Naive thymus-derived CD4-positive, alpha-beta T cell (primary cell): ENCODE results near the gene PDCD11. TPM values are rescaled to one million over a fixed set of nuclear protein-coding genes. Genes with fewer than 3 reads are reported as not detected.
A peak's percentile ranks its signal among the peaks of the same experiment; 100 is the strongest.

ENCODE experiments used
- ATAC-seq: fragments of 150-1000 bp; cut with Tn5 transposase; 2 replicates; pipeline ENCODE4 v1.10.0; 2021; ENCODE audit warnings: mild to moderate bottlenecking, moderate library complexity
- CTCF ChIA-PET: fragments of 350-600 bp; sonication (Branson Sonifier 250); formaldehyde crosslinking; loops from one replicate; lab custom pipeline; 2021; ENCODE audit warnings: antibody characterized with exemption; lab: Charles Lee
- POLR2A ChIA-PET: fragments of 350-600 bp; sonication (Branson Sonifier 250); formaldehyde crosslinking; loops from one replicate; lab custom pipeline; 2021; ENCODE audit warnings: antibody characterized with exemption, inconsistent platforms; lab: Charles Lee
- DNase-seq, 9 donors: peaks; one replicate each; pipeline versions ENCODE4 v3.0.0 to v3.0.0-alpha.2; 2020 to 2022; ENCODE audit warnings: mixed read lengths in 1 of 9
- H3K27ac ChIP-seq: one replicate; pipeline ENCODE4 v1.7.0; 2013; ENCODE audit warnings: mild to moderate bottlenecking, low read depth, low read length, moderate library complexity
- H3K27me3 ChIP-seq, 2 donors: one replicate each; pipeline ENCODE4 v1.7.0; 2013; ENCODE audit warnings: low read length in 2 of 2, mild to moderate bottlenecking in 2 of 2, moderate library complexity in 2 of 2; ENCODE audit not compliant: control insufficient read depth in 2 of 2, insufficient read depth in 2 of 2
- H3K36me3 ChIP-seq, 3 experiments: 1 replicate in 2 of 3; 2 replicates in 1 of 3; pipeline ENCODE4 v1.7.0; 2013; ENCODE audit warnings: low read length in 3 of 3, mild to moderate bottlenecking in 3 of 3, moderate library complexity in 1 of 3; ENCODE audit not compliant: insufficient read depth in 3 of 3, control insufficient read depth in 2 of 3
- H3K4me1 ChIP-seq, 2 donors: one replicate each; pipeline ENCODE4 v1.7.0; 2013; ENCODE audit warnings: low read length in 2 of 2, mild to moderate bottlenecking in 2 of 2, moderate library complexity in 1 of 2; ENCODE audit not compliant: control insufficient read depth in 2 of 2, insufficient read depth in 2 of 2
- H3K4me3 ChIP-seq: 2 replicates; pipeline ENCODE4 v1.7.0; 2013; ENCODE audit warnings: mild to moderate bottlenecking, low read length
- H3K9me3 ChIP-seq, 3 experiments: 1 replicate in 2 of 3; 2 replicates in 1 of 3; pipeline ENCODE4 v1.7.0; 2013; ENCODE audit warnings: low read length in 3 of 3; ENCODE audit not compliant: control insufficient read depth in 2 of 3
- H3K27ac Mint-ChIP-seq, 9 donors: one replicate each; pipeline ENCODE4 v1.8.0; 2020 to 2022; ENCODE audit warnings: mixed read lengths in 9 of 9, mild to moderate bottlenecking in 8 of 9, moderate library complexity in 5 of 9, inconsistent platforms in 2 of 9
- H3K27me3 Mint-ChIP-seq, 5 donors: one replicate each; pipeline ENCODE4 v1.8.0; 2021 to 2022; ENCODE audit warnings: mixed read lengths in 5 of 5, mild to moderate bottlenecking in 1 of 5
- H3K36me3 Mint-ChIP-seq, 5 donors: one replicate each; pipeline ENCODE4 v1.8.0; 2020 to 2022; ENCODE audit warnings: mixed read lengths in 5 of 5, mild to moderate bottlenecking in 3 of 5, inconsistent platforms in 1 of 5
- H3K4me1 Mint-ChIP-seq, 7 donors: one replicate each; pipeline ENCODE4 v1.8.0; 2020 to 2022; ENCODE audit warnings: mixed read lengths in 7 of 7, mild to moderate bottlenecking in 3 of 7, inconsistent platforms in 1 of 7
- H3K4me3 Mint-ChIP-seq, 10 donors: one replicate each; pipeline ENCODE4 v1.8.0; 2020 to 2022; ENCODE audit warnings: mild to moderate bottlenecking in 10 of 10, mixed read lengths in 10 of 10, moderate library complexity in 6 of 10, inconsistent platforms in 2 of 10
- H3K9me3 Mint-ChIP-seq, 11 donors: one replicate each; pipeline ENCODE4 v1.8.0; 2020 to 2022; ENCODE audit warnings: mixed read lengths in 11 of 11, mild to moderate bottlenecking in 4 of 11, inconsistent platforms in 1 of 11, moderate library complexity in 1 of 11
- intact Hi-C, 2 donors: fragments of 100-400 bp; cut with micrococcal nuclease; formaldehyde crosslinking; loops; one replicate each; pipeline ENCODE4 v1.15.1; 2023
- polyA plus RNA-seq, 2 donors: library from polyadenylated mRNA; unstranded; fragments of 300-500 nt; fragmentation: Illumina TruSeq; gene quantifications; one replicate each; pipeline ENCODE4 v1.2.3, GENCODE V29; 2021
- total RNA-seq, 6 experiments: library from RNA in 5 of 6; stranded (reverse) in 5 of 6; gene quantifications; 1 replicate in 5 of 6; 2 replicates in 1 of 6; pipeline ENCODE4 v1.2.3 and lab custom pipeline; 2021 to 2026

The PDCD11 gene
- total and polyA plus RNA-seq, 7 experiments from 2014 or later: 7.5 to 56.3 (median 31.9) TPM

GRCh38 chr10:103423748-103424147 is 27.3 kb downstream of the PDCD11 start:
- H3K4me1 Mint-ChIP-seq: peaks cover 4 to 19% (median 15%) of the 10 kb centered on the region in 7 donors
- Histone ChIP-seq H3K4me3 (no peak overlapping the region), H3K27me3 (no peaks in the 10 kb centered on the region), H3K27ac (no peak overlapping the region), H3K4me1 (peaks cover 0 to 3% of the 10 kb centered on the region in 2 donors), H3K9me3 (no peaks in the 10 kb centered on the region), H3K36me3 (peaks cover 22 to 83% (median 29%) of the 10 kb centered on the region in 3 experiments)
- peaks cover 9 to 60% (median 47%) of the 10 kb centered on the region in 5 donors for H3K36me3 Mint-ChIP-seq
- H3K9me3 Mint-ChIP-seq: no peaks in the 10 kb centered on the region
- no peak overlapping the region for H3K4me3 Mint-ChIP-seq
- H3K27ac Mint-ChIP-seq: peak overlapping the region in 2 of 9 donors; percentile 48 to 52
- CTCF ChIA-PET: interaction anchor here (0.7 kb wide), 1 partner anchor 320 kb away, joined by 3 read pairs; no protein-coding TSS in a partner anchor
- H3K27me3 Mint-ChIP-seq: no peaks in the 10 kb centered on the region
- intact Hi-C loops: no loop called here
- ATAC-seq (no peak), DNase-seq (no peak)
- POLR2A ChIA-PET: no interaction called here

DNA sequence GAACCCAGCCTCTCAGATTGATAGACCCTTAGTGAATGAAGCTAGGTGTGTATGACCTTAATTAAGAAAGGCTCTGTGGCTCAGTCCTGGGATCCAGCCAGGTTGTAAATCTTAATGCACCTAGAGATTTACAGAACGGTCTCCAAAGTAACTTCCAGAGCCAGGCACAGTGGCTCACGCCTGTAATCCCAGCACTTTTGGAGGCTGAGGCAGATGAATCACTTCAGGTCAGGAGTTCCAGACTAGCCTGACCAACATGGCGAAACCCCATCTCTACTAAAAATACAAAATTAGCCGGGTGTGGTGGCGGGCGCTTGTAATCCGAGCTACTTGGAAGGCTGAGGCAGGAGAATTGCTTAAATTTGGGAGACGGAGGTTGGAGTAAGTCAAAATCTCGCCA is 31.4 kb downstream of the PDCD11 start:
- H3K27ac Mint-ChIP-seq: peak overlapping the region in 1 of 9 donors; percentile 25

DNA sequence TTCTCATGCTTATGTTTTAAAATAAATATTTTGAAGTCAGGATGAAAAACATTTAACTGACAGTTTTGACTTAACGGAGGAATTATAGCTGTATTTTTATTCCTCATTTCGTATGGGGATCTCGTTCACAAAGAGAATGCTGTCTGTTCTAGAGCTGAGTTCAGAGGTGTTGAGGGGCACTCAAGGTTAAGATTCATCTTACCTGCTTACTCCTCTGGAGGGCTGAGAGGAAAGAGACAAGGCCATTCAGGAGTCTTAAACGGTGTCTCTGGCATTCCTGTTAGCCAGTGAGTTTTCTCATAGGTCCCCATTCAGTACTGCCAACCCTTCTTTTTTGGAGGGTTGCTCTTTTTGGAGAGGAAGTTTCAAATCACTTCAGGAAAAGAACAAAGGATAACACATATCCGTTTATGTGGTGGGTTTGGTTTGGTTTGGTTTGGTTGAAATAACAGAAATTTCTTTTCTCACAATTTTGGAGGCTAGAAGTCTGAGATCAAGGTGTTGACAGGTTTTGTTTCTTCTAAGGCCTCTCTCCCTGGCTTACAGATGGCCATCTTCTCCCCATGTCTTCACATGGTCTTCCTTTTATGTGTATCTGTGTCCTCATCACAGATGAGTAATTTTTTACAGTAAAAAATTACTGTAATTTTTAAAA is 32.7 kb downstream of the PDCD11 start:
- DNase-seq (peak in 5 of 9 donors; percentile 26 to 37 (median 33)), ATAC-seq (peak; percentile 36)
- Histone ChIP-seq H3K4me3 (no peak overlapping the region), H3K9me3 (no peaks in the 10 kb centered on the region), H3K4me1 (peaks cover 0 to 18% of the 10 kb centered on the region in 2 donors), H3K27me3 (no peaks in the 10 kb centered on the region), H3K36me3 (peaks cover 0 to 59% (median 6%) of the 10 kb centered on the region in 3 experiments), H3K27ac (no peak overlapping the region)
- ChIA-PET POLR2A (no interaction called here), CTCF (no interaction called here)
- Mint-ChIP-seq H3K36me3 (peaks cover 16 to 58% (median 33%) of the 10 kb centered on the region in 5 donors), H3K4me1 (peaks cover 16 to 58% (median 40%) of the 10 kb centered on the region in 7 donors), H3K9me3 (no peaks in the 10 kb centered on the region), H3K4me3 (peak overlapping the region; percentile 50 to 81 (median 68)), H3K27me3 (no peaks in the 10 kb centered on the region), H3K27ac (peak overlapping the region in 7 of 9 donors; percentile 7 to 58 (median 26))
- intact Hi-C loops: loop anchor here (1.0 to 2.0 kb wide), 3 partner anchors 23 to 60 kb away; partner anchors contain the start of gene CALHM2 (in 1 of the 2)

More for the DNA sequence above, 31.4 kb downstream of the PDCD11 start:
- ATAC-seq (no peak), DNase-seq (no peak)
- intact Hi-C loops: loop anchor here in 1 of 2 donors (2.0 kb wide), 1 partner anchor 59 kb away; no protein-coding TSS in a partner anchor
- H3K9me3 ChIP-seq: no peaks in the 10 kb centered on the region
- H3K4me3 ChIP-seq: no peak overlapping the region
- Mint-ChIP-seq H3K36me3 (peaks cover 15 to 62% (median 42%) of the 10 kb centered on the region in 5 donors), H3K4me1 (peaks cover 16 to 53% (median 39%) of the 10 kb centered on the region in 7 donors), H3K9me3 (no peaks in the 10 kb centered on the region), H3K4me3 (no peak overlapping the region), H3K27me3 (no peaks in the 10 kb centered on the region)
- H3K4me1 ChIP-seq: peaks cover 0 to 18% of the 10 kb centered on the region in 2 donors
- H3K36me3 ChIP-seq: peaks cover 3 to 59% (median 12%) of the 10 kb centered on the region in 3 experiments
- no peaks in the 10 kb centered on the region for H3K27me3 ChIP-seq
- POLR2A ChIA-PET: no interaction called here
- CTCF ChIA-PET: no interaction called here
- H3K27ac ChIP-seq: no peak overlapping the region

DNA sequence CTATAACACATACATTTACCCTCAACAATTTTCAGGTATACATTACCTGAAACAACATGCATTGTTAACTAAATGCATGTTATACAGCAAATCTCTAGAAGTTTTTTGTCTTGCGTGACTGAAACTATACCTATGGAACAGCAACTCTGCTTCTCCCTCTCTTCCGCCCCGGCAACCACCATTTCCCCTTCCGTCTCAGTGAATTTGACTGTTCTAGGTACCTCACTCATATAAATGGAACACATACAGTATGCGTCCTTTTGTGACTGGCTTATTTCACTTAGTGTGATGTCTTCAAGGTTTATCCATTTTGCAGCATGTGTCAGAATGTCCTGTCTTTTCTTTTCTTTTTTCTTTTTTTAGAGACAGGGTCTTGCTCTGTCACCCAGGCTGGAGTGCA is 33.2 kb downstream of the PDCD11 start:
- H3K4me1 Mint-ChIP-seq: peaks cover 16 to 58% (median 40%) of the 10 kb centered on the region in 7 donors
- POLR2A ChIA-PET: no interaction called here
- ATAC-seq (peak; percentile 54), DNase-seq (peak in 3 of 9 donors; percentile 18 to 39 (median 19))
- peak overlapping the region in 7 of 9 donors; percentile 18 to 79 (median 33) for H3K27ac Mint-ChIP-seq
- no peak overlapping the region for H3K4me3 ChIP-seq
- peak overlapping the region; percentile 19 for H3K27ac ChIP-seq
- H3K4me1 ChIP-seq: peaks cover 0 to 18% of the 10 kb centered on the region in 2 donors
- H3K4me3 Mint-ChIP-seq: peak overlapping the region; percentile 31 to 81 (median 73)
- CTCF ChIA-PET: interaction anchor here (1.0 kb wide), 1 partner anchor 14 kb away, joined by 4 read pairs; no protein-coding TSS in a partner anchor
- no peaks in the 10 kb centered on the region for H3K9me3 Mint-ChIP-seq
- peaks cover 16 to 53% (median 29%) of the 10 kb centered on the region in 5 donors for H3K36me3 Mint-ChIP-seq
- no peaks in the 10 kb centered on the region for H3K9me3 ChIP-seq
- H3K36me3 ChIP-seq: peaks cover 0 to 59% (median 9%) of the 10 kb centered on the region in 3 experiments
- H3K27me3 Mint-ChIP-seq: no peaks in the 10 kb centered on the region
- intact Hi-C loops: loop anchor here (1.0 to 2.0 kb wide), 3 partner anchors 23 to 61 kb away; partner anchors contain the start of gene CALHM2 (in 1 of the 2)
- no peaks in the 10 kb centered on the region for H3K27me3 ChIP-seq

DNA sequence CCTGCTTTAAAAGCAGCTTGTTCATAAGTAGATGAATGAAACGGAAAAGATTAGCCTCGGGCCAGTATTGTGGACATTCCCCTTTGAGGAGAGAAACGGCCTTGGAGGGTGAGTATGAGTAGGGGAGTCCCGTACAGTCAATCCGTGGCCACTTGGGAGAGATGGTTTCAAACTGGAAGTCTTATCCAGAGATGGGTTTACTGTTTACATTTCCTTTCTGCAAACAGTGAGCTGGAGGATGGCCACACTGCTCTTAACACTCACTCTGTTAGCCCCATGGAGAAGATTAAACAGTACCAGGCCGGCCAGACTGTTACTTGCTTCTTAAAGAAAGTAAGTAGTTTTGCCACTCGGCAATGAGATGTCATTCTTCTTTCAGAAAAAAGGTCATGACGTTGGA is 35.5 kb downstream of the PDCD11 start:
- Histone ChIP-seq H3K27ac (no peak overlapping the region), H3K4me1 (peaks cover 0 to 18% of the 10 kb centered on the region in 2 donors), H3K9me3 (no peaks in the 10 kb centered on the region), H3K4me3 (no peak overlapping the region), H3K36me3 (peaks cover 0 to 60% (median 12%) of the 10 kb centered on the region in 3 experiments), H3K27me3 (no peaks in the 10 kb centered on the region)
- H3K36me3 Mint-ChIP-seq: peaks cover 10 to 52% (median 25%) of the 10 kb centered on the region in 5 donors
- no peaks in the 10 kb centered on the region for H3K27me3 Mint-ChIP-seq
- DNase-seq (no peak), ATAC-seq (no peak)
- H3K4me3 Mint-ChIP-seq: peak overlapping the region in 1 of 10 donors; percentile 8
- no peak overlapping the region for H3K27ac Mint-ChIP-seq
- ChIA-PET POLR2A (interaction anchor here (0.6 kb wide), 1 partner anchor 11 kb away, joined by 3 read pairs; no protein-coding TSS in a partner anchor), CTCF (interaction anchor here (0.7 to 1.0 kb wide), 2 partner anchors 14 to 650 kb away, joined by 4 to 7 read pairs; no protein-coding TSS in a partner anchor)
- no peaks in the 10 kb centered on the region for H3K9me3 Mint-ChIP-seq
- peaks cover 16 to 58% (median 40%) of the 10 kb centered on the region in 7 donors for H3K4me1 Mint-ChIP-seq
- intact Hi-C loops: no loop called here

DNA sequence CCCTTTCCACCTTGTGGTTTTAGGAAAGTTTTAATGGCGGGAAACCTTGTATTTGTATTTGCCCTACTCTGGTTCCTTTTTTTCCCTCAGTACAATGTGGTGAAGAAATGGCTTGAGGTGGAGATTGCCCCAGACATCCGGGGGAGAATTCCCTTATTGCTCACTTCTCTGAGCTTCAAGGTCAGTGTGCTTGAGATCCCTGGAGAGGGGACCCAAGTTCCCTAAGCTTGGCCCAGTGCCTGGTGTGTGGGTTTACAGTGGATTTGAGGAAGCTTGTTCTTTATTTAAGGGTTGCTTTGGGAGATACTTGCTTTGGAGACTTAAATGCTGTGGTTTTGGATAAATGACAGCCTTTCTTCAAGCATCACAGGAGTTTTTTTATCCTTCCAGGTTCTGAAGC is 37.4 kb downstream of the PDCD11 start:
- no peak overlapping the region for H3K27ac Mint-ChIP-seq
- H3K27me3 ChIP-seq: no peaks in the 10 kb centered on the region
- peaks cover 0 to 14% of the 10 kb centered on the region in 2 donors for H3K4me1 ChIP-seq
- H3K36me3 ChIP-seq: peaks cover 10 to 68% (median 16%) of the 10 kb centered on the region in 3 experiments
- DNase-seq (no peak), ATAC-seq (peak; percentile 42)
- no peaks in the 10 kb centered on the region for H3K9me3 ChIP-seq
- ChIA-PET POLR2A (interaction anchor here (1.1 kb wide), 1 partner anchor 17 kb away, joined by 3 read pairs; no protein-coding TSS in a partner anchor), CTCF (interaction anchor here (0.8 to 1.3 kb wide), 2 partner anchors 17 to 18 kb away, joined by 3 read pairs; no protein-coding TSS in a partner anchor)
- H3K36me3 Mint-ChIP-seq: peaks cover 19 to 54% (median 26%) of the 10 kb centered on the region in 5 donors
- no peak overlapping the region for H3K4me3 Mint-ChIP-seq
- no peaks in the 10 kb centered on the region for H3K27me3 Mint-ChIP-seq
- H3K9me3 Mint-ChIP-seq: no peaks in the 10 kb centered on the region
- intact Hi-C loops: no loop called here
- H3K27ac ChIP-seq: no peak overlapping the region
- peaks cover 10 to 41% (median 24%) of the 10 kb centered on the region in 7 donors for H3K4me1 Mint-ChIP-seq
- H3K4me3 ChIP-seq: no peak overlapping the region
